GM12878 (cell line): ENCODE measurements around the gene CPSF3.

ENCODE experiments used
- CBX5 ChIP-seq: sonication (generic); IDR thresholded peaks from 2 replicates; pipeline ENCODE4 v1.6.1; 2016; ENCODE audit warnings: low read depth, moderate library complexity, mild to moderate bottlenecking, inconsistent platforms
- EP300 ChIP-seq, 2 experiments: fragments of 150-350 bp in 1 of 2; IDR thresholded peaks; 2 replicates each; pipeline ENCODE4 v1.6.1; 2011 to 2012; ENCODE audit warnings: low read depth in 2 of 2, low read length in 2 of 2, borderline replicate concordance in 1 of 2, improper control_type of control experiment in 1 of 2, inconsistent platforms in 1 of 2; ENCODE audit not compliant: control insufficient read depth in 1 of 2
- MXI1 ChIP-seq: fragments of 150-350 bp; IDR thresholded peaks from 2 replicates; pipeline ENCODE4 v1.6.1; 2011; ENCODE audit warnings: low read depth, mild to moderate bottlenecking, inconsistent platforms, low read length, improper control_type of control experiment
- RCOR1 ChIP-seq: conservative IDR thresholded peaks from 2 replicates; pipeline ENCODE4 v1.6.1; 2012; ENCODE audit warnings: low read depth, low read length, improper control_type of control experiment
- SMARCA5 ChIP-seq: fragments of 450-650 bp; IDR thresholded peaks from 2 replicates; pipeline ENCODE4 v1.6.1; 2017; ENCODE audit warnings: mild to moderate bottlenecking
- SREBF1 ChIP-seq: IDR thresholded peaks from 2 replicates; pipeline ENCODE4 v1.6.1; 2012; ENCODE audit warnings: mild to moderate bottlenecking, low read length
- SUZ12 ChIP-seq: fragments of 200-600 bp; sonication (generic); IDR thresholded peaks from one replicate; pipeline ENCODE4 v1.6.1; 2018; ENCODE audit warnings: antibody characterized with exemption, mild to moderate bottlenecking; ENCODE audit not compliant: unreplicated experiment
- TAF1 ChIP-seq: IDR thresholded peaks from 2 replicates; pipeline ENCODE4 v1.6.1; 2011; ENCODE audit warnings: mild to moderate bottlenecking, low read depth, low read length, borderline replicate concordance
- TF ChIP-seq, protein P1 (sequence below), 3 experiments: IDR thresholded peaks in 2 of 3; conservative IDR thresholded peaks in 1 of 3; 2 replicates each; pipeline ENCODE4 v1.5.1; 2011; ENCODE audit warnings: low read depth in 3 of 3, low read length in 3 of 3, mild to moderate bottlenecking in 3 of 3, control low read depth in 2 of 3, moderate library complexity in 2 of 3, inconsistent platforms in 1 of 3, mixed read lengths in 1 of 3; ENCODE audit not compliant: control insufficient read depth in 2 of 3, insufficient read depth in 1 of 3; ENCODE audit errors: extremely low read depth in 1 of 3
- TF ChIP-seq, protein P2 (sequence below): IDR thresholded peaks from 2 replicates; pipeline ENCODE4 v1.6.1; 2012; ENCODE audit warnings: low read depth, low read length, improper control_type of control experiment

DNA sequence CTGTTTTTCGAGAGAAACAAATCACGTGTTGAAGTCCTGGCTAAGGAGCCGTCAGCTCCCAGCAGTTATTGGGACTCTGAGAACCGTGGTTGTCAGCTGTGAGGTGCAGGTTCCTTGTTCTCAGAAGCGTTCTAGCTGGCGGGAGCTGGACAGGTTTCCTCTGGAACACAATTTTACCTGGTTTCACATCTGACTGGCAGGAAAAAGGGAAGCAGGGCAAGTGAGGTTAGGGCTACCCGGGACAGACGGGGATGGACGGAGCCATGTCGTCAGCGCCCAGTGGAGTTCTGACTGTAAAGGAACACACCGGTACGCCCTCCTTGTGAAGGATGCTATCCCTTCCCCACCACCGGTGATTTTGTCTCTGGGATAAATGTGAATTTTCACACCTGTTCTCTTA lies 26.3 kb upstream of the CPSF3 start:
- TF ChIP-seq, protein P1, sequence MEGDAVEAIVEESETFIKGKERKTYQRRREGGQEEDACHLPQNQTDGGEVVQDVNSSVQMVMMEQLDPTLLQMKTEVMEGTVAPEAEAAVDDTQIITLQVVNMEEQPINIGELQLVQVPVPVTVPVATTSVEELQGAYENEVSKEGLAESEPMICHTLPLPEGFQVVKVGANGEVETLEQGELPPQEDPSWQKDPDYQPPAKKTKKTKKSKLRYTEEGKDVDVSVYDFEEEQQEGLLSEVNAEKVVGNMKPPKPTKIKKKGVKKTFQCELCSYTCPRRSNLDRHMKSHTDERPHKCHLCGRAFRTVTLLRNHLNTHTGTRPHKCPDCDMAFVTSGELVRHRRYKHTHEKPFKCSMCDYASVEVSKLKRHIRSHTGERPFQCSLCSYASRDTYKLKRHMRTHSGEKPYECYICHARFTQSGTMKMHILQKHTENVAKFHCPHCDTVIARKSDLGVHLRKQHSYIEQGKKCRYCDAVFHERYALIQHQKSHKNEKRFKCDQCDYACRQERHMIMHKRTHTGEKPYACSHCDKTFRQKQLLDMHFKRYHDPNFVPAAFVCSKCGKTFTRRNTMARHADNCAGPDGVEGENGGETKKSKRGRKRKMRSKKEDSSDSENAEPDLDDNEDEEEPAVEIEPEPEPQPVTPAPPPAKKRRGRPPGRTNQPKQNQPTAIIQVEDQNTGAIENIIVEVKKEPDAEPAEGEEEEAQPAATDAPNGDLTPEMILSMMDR (IDR thresholded peaks at IDR 0.05 in 2 of 3, conservative IDR thresholded peaks at IDR 0.05 in 1 of 3; ENCODE audit: control insufficient read depth in 2 of 3, extremely low read depth in 1 of 3, insufficient read depth in 1 of 3, low read depth in 3 of 3, low read length in 3 of 3), result no peak
- no peak for TF ChIP-seq SUZ12
- TF ChIP-seq MXI1, result no peak
- no peak for TF ChIP-seq SREBF1
- TF ChIP-seq SMARCA5, result no peak
- TF ChIP-seq TAF1, result no peak
- TF ChIP-seq EP300 (IDR thresholded peaks at IDR 0.05; ENCODE audit: borderline replicate concordance in 1 of 2, control insufficient read depth in 1 of 2, low read depth in 2 of 2, low read length in 2 of 2), result no peak
- no peak for TF ChIP-seq CBX5
- TF ChIP-seq, protein P2, sequence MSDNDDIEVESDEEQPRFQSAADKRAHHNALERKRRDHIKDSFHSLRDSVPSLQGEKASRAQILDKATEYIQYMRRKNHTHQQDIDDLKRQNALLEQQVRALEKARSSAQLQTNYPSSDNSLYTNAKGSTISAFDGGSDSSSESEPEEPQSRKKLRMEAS, result no peak
- TF ChIP-seq RCOR1, result no peak
